ENCODE data around the gene RAD21L1.

- TF ChIP-seq POLR2AphosphoS5 (IDR thresholded peaks at IDR 0.05; ENCODE audit: low read depth) (no peak), CTCF (IDR thresholded peaks at IDR 0.05; ENCODE audit: insufficient read depth, low read length) (no peak)
These were observed 26.5 kb upstream of the RAD21L1 start for GRCh38 chr20:1199212-1199873.

All from HL-60 (cell line).